PC-3 (cell line): ENCODE results near the gene CAPN13. TPM values are rescaled to one million over a fixed set of nuclear protein-coding genes. Genes with fewer than 3 reads are reported as not detected.

ENCODE experiments used
- ATAC-seq: fragments of 200-7000 bp; cut with Tn5 transposase; 2 replicates; pipeline ENCODE4 v1.9.1; 2020; ENCODE audit warnings: mild to moderate bottlenecking, moderate library complexity
- BruUV-seq: library from RNA; stranded (reverse); fragments of 400-500 nt; replicated peaks from 2 replicates; lab custom pipeline; 2021; lab: Mats Ljungman, UMichigan
- CTCF ChIA-PET: fragments of 300-600 bp; sonication (Branson Sonifier 250); formaldehyde crosslinking; loops from one replicate; lab custom pipeline; 2022; ENCODE audit warnings: antibody characterized with exemption; lab: Charles Lee
- POLR2A ChIA-PET: fragments of 300-600 bp; sonication (Branson Sonifier 250); formaldehyde crosslinking; loops from one replicate; lab custom pipeline; 2022; ENCODE audit warnings: antibody characterized with exemption; ENCODE audit not compliant: unreplicated experiment; lab: Charles Lee
- DNase-seq: peaks from one replicate; pipeline ENCODE4 v3.0.0-alpha.2; 2015
- H2AFZ ChIP-seq: fragments of 300-600 bp; sonication (generic); 2 replicates; pipeline ENCODE4 v1.6.0; 2016; ENCODE audit warnings: antibody characterized with exemption, low read length
- H3F3A ChIP-seq: fragments of 300-600 bp; sonication (generic); one replicate; pipeline ENCODE4 v1.6.0; 2017; ENCODE audit warnings: antibody characterized with exemption, low read length, control low read depth, mild to moderate bottlenecking; ENCODE audit not compliant: unreplicated experiment
- H3K27ac ChIP-seq: fragments of 300-600 bp; sonication (generic); 2 replicates; pipeline ENCODE4 v1.5.1; 2016; ENCODE audit warnings: mild to moderate bottlenecking, low read length
- H3K27me3 ChIP-seq: fragments of 300-600 bp; sonication (generic); 2 replicates; pipeline ENCODE4 v1.6.1; 2016; ENCODE audit warnings: low read length, mixed read lengths
- H3K36me3 ChIP-seq: fragments of 300-600 bp; sonication (generic); 2 replicates; pipeline ENCODE4 v1.6.1; 2016; ENCODE audit warnings: low read depth, mixed run types, low read length, mixed read lengths
- H3K4me1 ChIP-seq: fragments of 300-600 bp; sonication (generic); 2 replicates; pipeline ENCODE4 v1.5.1; 2016; ENCODE audit warnings: low read length; ENCODE audit not compliant: insufficient read depth
- H3K4me2 ChIP-seq: fragments of 300-600 bp; sonication (generic); 2 replicates; pipeline ENCODE4 v1.6.0; 2016; ENCODE audit warnings: low read length
- H3K4me3 ChIP-seq: fragments of 300-600 bp; sonication (generic); 2 replicates; pipeline ENCODE4 v1.5.1; 2016; ENCODE audit warnings: mild to moderate bottlenecking, low read length, mixed read lengths
- H3K79me2 ChIP-seq: fragments of 300-600 bp; sonication (generic); 2 replicates; pipeline ENCODE4 v1.6.1; 2017; ENCODE audit warnings: low read length, mixed read lengths
- H3K9ac ChIP-seq: fragments of 300-600 bp; sonication (generic); 2 replicates; pipeline ENCODE4 v1.6.0; 2016; ENCODE audit warnings: mild to moderate bottlenecking, low read length
- H3K9me2 ChIP-seq: fragments of 300-600 bp; sonication (generic); replicated peaks from 2 replicates; pipeline ENCODE4 v1.6.1; 2016; ENCODE audit warnings: mixed run types, low read length, mixed read lengths
- H3K9me3 ChIP-seq: fragments of 300-600 bp; sonication (generic); 2 replicates; pipeline ENCODE4 v1.6.1; 2016; ENCODE audit warnings: low read length, mixed read lengths
- H4K20me1 ChIP-seq: fragments of 300-600 bp; sonication (generic); 2 replicates; pipeline ENCODE4 v1.6.1; 2016; ENCODE audit warnings: low read length, mixed read lengths
- CTCF ChIP-seq: fragments of 300-600 bp; sonication (generic); conservative IDR thresholded peaks from 2 replicates; pipeline ENCODE4 v1.5.1; 2017; ENCODE audit warnings: antibody characterized with exemption, low read depth, mild to moderate bottlenecking, low read length
- EZH2 ChIP-seq: fragments of 300-600 bp; sonication (generic); IDR thresholded peaks from one replicate; pipeline ENCODE4 v1.6.1; 2017; ENCODE audit warnings: antibody characterized with exemption, mild to moderate bottlenecking, low read length; ENCODE audit not compliant: unreplicated experiment
- EZH2phosphoT487 ChIP-seq: fragments of 300-600 bp; sonication (generic); IDR thresholded peaks from 2 replicates; pipeline ENCODE4 v1.6.1; 2018; ENCODE audit warnings: mild to moderate bottlenecking, antibody characterized with exemption, low read length, borderline replicate concordance
- intact Hi-C: fragments of 100-400 bp; cut with micrococcal nuclease; formaldehyde crosslinking; loops from 2 replicates; pipeline ENCODE4 v1.9.0; 2023
- total RNA-seq: library from RNA; depleted of rRNA; stranded (reverse); fragments of >200 nt; gene quantifications from 2 replicates; pipeline ENCODE4 v1.2.3, GENCODE V29; 2014

Gene CAPN13
- total RNA-seq, 1 experiment from 2014 or later = 0.44 TPM

DNA sequence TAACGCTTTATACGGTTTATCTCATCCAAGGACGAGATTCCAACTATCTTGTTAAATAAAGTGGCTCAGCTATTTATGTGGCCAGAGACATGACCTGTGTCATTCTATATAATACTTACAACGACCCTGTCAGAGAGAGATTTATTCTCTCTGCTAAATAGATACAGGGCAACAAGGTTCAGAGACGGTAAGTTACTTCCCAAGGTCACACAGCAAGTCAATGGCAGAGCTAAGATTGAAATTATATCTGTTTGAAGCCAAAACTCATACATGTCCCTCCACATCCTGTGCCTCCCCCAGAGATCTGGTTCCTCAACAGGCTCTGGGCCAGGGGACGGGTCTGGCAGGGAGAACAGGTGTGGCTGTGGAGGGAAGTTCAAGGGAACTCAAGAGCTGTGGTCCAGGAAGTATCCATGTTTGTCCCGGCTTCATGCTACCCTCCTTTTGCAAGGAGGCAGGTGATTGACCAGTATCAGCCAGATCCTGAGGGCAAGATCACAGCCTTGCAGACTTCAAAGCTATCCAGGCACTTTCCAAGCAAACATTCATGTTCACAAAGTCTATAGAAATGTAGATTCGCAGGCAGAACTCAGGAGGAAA lies 99.8 kb downstream of the CAPN13 start:
- Histone ChIP-seq H3K4me1 (no peaks in the 10 kb centered on the region), H3K4me3 (no peak overlapping the region), H2AFZ (no peak overlapping the region), H3K27ac (no peak overlapping the region), H3K4me2 (no peak overlapping the region), H3K36me3 (no peaks in the 10 kb centered on the region; the same call in 1 of the 2 replicates), H3K9ac (no peak overlapping the region), H3K27me3 (no peaks in the 10 kb centered on the region), H3K79me2 (no peaks in the 10 kb centered on the region), H4K20me1 (no peaks in the 10 kb centered on the region), H3K9me2 (no peaks in the 10 kb centered on the region), H3K9me3 (peaks cover under 1% of the 10 kb centered on the region; the same call in 1 of the 2 replicates), H3F3A (no peaks in the 10 kb centered on the region)
- no TSS peak for BruUV-seq
- ChIA-PET POLR2A (no interaction called here), CTCF (interaction anchor here (0.6 kb wide), 1 partner anchor 129 kb away, joined by 3 read pairs; no protein-coding TSS in a partner anchor)
- DNase-seq (no peak), ATAC-seq (no peak)
- intact Hi-C loops = loop anchor here (1.0 to 10.0 kb wide), 6 partner anchors 41 to 615 kb away; partner anchors contain the start of gene LCLAT1
- TF ChIP-seq EZH2 (no peak), CTCF (no peak), EZH2phosphoT487 (no peak)

DNA sequence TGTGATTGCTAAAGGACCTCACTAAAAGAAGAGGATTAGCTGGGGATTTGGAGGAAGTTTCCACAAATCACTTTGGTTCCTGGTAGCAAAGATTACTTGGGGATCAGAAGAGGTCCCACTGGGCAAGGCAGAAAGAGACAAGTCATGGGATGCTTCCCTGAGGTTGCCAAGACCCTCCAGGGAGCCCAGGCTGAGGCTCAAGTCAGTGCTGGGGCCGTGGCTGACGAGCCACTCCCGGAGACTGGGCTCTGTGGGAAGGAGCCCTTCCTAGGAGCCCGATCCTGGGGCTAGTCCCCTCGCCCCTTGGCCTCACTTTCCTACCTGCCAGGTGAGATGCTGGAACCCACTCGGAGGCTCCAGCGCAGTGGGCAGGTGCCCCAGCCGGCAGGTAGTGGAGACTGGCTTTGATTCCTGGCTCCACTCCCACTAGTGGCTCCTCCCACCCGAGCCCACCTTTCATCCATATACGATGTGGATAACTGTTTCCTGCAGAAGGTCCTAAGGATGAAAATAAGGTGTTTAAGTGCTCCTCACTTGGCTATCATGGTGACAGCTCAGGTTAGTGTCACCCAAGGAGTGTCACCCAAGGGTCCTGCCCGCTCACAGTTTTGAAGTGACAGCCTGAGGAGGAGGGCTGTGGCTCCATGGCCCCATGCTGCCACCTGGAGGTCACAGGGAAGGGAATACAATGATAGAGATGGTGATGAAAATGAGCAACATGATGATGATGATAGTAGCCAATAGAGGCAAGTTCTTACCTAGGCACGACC lies 100.5 kb downstream of the CAPN13 start:
- DNase-seq = peak; percentile 77
- no TSS peak for BruUV-seq
- H3K9me2 ChIP-seq = no peaks in the 10 kb centered on the region

More for the DNA sequence above, 100.5 kb downstream of the CAPN13 start:
- Histone ChIP-seq H3K36me3 (no peaks in the 10 kb centered on the region; the same call in 1 of the 2 replicates), H3K4me1 (no peaks in the 10 kb centered on the region), H3K4me3 (no peak overlapping the region), H3K9ac (no peak overlapping the region), H3K9me3 (peaks cover 8% of the 10 kb centered on the region), H2AFZ (no peak overlapping the region), H4K20me1 (no peaks in the 10 kb centered on the region), H3K27me3 (no peaks in the 10 kb centered on the region), H3K79me2 (no peaks in the 10 kb centered on the region), H3F3A (no peaks in the 10 kb centered on the region), H3K27ac (no peak overlapping the region), H3K4me2 (no peak overlapping the region)
- ChIA-PET POLR2A (no interaction called here), CTCF (interaction anchor here (0.5 to 0.6 kb wide), 3 partner anchors 129 to 545 kb away, joined by 3 read pairs; no protein-coding TSS in a partner anchor)
- intact Hi-C loops = loop anchor here (1.0 to 10.0 kb wide), 6 partner anchors 40 to 614 kb away; partner anchors contain the start of gene LCLAT1
- peak; percentile 82 for ATAC-seq
- TF ChIP-seq EZH2phosphoT487 (no peak), CTCF (peak; percentile 91)
